GM21723 (cell line): ENCODE data around the gene PARM1.
"Not testable (repeated sequence)": the region's sequence is repeated elsewhere in the genome, so short reads cannot be mapped to it uniquely, and the experiment has no call there.

Source experiments
- ATAC-seq: cut with Tn5 transposase; IDR thresholded peaks from one replicate; pipeline ENCODE4 v1.9.1; 2021; ENCODE audit warnings: mild to moderate bottlenecking, moderate library complexity; ENCODE audit not compliant: unreplicated experiment

PARM1 gene

GRCh38 chr4:74982546-74983252 is 49.8 kb downstream of the PARM1 start:
- no peak for ATAC-seq

- ATAC-seq = no peak
Measured at GRCh38 chr4:74983253-74983635, 50.3 kb downstream of the PARM1 start.

- ATAC-seq = no peak
Measured at GRCh38 chr4:74990276-74990875, 57.5 kb downstream of the PARM1 start.

GRCh38 chr4:74994436-74994835 is 61.5 kb downstream of the PARM1 start:
- ATAC-seq = not testable (repeated sequence)

DNA sequence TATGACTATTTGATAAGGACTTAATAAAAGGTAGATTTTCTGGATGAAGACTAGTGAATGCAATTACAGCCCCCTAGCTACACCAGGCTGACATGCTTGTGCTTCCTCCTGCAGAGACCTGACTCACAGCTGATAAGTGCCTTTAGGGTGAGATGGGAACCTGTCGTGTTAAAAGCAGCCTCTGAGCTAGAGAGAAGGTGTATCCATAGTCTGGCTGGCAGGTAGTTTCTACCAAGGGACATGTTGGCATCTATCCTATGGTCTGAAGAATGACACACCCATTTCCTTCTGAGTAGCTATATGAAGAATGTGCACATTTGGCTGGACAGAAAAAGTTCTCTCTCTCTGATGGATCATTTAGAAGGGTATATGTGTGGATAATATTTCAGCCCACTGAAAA is 64.1 kb downstream of the PARM1 start:
- no peak for ATAC-seq

- ATAC-seq = no peak
Measured at GRCh38 chr4:74997948-74998729, 65.2 kb downstream of the PARM1 start.

- no peak for ATAC-seq
Measured at GRCh38 chr4:74999714-75000309, 66.9 kb downstream of the PARM1 start.

DNA sequence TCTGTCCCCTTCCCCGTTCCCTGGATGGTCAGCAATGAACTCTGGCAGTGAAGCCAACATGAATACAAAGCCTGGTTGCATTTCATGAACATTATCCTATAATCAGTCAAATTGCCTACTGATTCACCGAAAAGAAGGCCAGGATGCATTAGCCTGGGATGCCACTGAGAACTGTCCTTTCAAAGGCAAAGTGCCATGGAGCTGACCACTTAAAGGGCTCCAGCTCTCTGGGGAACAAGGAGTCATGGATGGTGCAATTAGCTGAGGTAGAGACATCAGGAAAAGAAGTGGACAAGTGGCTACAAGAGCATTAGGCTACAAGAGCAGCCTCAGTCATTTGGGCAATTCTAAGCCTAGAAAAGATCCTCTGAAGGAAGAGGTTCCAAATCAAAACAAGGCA is 69.0 kb downstream of the PARM1 start:
- no peak for ATAC-seq

DNA sequence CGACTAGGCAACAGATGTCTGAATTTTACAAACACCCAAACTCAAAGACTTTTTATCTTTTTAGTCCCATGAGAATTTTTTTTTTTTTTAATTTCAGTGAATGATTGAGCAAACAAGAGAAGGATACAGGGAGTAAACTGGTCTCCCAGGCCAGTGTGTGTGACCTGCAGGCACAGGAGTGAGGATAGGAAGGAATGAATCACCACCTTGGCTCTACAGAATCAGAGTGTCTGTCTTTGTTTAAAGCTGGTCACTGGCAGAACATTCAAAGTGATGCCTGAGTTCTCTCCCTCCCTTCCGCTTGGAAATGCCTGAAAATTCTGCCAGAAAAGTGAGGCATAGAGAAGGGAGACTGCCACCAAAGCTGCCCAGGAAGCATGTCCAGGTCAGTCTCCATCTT is 69.5 kb downstream of the PARM1 start:
- ATAC-seq = no peak

DNA sequence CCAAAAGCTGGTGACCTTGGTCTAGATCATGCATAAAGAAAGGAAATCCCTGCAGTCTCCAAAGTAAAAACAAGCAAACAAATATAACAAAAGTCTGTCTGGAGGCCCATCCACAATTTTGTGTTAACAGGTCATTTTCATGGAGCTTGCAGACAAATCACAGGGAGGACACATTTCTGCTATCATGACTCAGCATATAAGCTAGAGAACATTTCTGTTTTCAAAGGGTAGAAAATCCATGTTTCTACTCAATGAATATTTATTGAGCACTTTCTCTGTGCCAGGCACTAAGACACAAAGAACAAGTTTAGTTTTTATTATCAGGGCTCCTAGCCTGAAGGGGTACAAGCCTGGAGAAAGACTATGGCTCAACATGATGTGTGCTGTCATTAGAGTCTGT is 71.1 kb downstream of the PARM1 start:
- no peak for ATAC-seq

DNA sequence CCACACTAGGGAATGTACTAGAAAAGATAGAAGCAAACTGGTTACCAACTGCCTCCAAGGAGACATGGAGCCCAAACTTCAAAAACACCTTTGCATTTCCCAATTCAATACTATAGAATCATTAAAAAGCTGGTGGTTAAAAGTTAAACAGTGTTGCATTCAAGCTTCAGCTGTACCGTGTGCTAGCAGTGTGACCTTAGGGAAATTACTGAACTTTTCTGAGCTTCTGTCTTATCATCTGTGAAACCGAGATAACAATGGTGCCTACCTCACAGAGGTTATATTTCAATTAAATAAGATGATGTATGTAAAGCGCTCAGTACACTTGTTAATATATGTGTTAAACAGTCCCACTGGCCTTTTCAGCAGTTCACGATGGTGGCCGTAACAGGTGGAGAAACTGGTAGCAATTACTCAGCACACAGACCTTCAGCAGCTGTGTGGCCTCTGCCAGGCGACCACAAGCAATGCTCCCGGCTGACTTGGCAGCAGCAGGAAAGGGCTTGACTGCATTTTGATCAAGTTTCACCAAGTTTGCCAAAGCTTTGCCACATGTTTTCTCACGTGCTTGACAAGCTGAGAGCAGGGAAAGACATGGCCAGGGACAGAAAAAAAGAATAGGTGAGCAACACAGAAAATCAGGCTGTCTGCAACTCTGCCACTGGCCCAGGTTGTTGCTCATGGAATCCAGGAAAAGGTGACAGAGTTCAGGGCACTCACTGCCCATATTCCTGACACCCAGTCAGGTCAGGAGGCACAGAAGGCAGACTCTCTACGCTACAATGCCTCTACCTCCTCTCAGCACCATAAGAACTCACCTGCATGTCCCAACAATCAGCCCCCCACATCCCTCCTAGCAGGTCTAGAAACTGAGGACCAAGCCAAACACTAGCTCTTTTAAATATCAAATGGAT is 72.1 kb downstream of the PARM1 start:
- no peak for ATAC-seq

DNA sequence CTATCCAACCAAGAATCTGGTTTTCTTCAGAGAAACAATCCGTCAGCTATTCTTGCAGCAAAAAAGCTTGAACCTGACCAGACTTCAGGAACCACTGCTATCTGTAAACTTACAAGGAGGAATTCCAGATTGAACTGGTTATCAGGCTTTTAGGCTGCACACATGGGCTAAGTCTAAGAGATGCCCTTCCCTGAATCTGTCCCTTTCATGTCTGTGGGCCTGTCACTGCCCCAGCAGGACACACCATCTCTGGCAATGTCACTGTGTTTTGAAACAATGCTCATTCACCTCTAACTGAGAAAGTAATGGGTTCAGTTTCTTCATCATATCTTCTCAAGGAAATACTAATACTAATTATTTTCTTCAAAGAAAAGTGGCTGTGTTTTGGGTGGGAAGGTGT is 72.8 kb downstream of the PARM1 start:
- no peak for ATAC-seq

DNA sequence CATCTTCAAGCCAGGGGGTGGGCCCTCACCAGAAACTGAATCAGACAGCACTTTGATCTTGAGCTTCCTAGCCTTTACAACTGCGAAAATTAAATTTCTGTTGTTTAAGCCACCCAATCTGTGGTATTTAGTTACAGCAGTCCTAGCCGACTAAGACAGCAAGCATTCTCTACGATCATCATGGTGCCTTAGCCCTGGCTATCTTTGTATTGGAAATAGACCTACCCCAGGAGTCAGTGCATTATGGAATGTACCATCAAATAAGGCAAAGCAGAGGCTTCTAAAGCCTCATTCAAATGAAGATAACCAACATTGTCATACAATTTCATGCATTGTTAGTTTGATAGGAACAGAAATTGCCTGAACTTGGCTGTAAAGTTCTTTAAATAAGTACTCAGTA is 75.0 kb downstream of the PARM1 start:
- no peak for ATAC-seq

DNA sequence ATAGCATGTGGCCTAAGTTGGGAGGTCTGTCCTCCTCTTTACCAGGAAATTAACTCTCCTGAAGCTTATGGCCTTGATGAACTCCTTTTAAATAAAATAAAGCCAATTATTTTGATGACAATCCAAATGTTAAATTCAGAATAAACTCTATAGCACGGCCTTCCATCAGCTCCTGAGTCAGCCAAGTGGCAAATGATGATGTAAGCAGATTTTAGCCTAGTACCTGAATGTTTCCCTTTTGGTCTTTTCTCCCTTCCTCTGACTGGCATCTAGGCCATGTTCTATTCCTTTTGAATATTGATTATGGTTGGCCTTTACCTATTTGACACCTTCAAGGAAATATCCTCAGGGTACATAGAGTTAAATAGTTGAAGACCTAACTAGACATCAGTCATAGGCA is 76.2 kb downstream of the PARM1 start:
- no peak for ATAC-seq

- ATAC-seq = no peak
Measured at GRCh38 chr4:75011131-75011795, 78.3 kb downstream of the PARM1 start.

DNA sequence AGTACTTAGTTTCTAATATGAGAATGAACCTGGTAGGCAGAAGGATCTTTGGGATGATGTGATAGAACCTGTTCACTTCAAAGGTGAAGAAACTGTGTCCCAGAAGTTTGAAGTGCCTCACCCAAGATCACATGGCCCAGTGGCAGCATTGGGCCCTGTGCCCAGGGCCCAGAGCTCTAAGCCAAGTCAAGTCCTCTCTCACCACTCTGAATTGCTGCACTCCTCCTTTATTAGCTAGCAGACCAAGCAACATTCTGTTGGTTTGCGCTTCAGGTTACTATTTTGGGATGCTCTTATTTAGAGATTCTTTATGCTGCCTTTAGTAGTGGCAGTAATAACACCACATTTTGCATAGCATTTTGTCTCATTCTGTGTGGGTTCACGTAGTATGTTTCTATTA is 82.7 kb downstream of the PARM1 start:
- ATAC-seq = no peak

GRCh38 chr4:75016472-75016871 is 83.6 kb downstream of the PARM1 start:
- no peak for ATAC-seq

DNA sequence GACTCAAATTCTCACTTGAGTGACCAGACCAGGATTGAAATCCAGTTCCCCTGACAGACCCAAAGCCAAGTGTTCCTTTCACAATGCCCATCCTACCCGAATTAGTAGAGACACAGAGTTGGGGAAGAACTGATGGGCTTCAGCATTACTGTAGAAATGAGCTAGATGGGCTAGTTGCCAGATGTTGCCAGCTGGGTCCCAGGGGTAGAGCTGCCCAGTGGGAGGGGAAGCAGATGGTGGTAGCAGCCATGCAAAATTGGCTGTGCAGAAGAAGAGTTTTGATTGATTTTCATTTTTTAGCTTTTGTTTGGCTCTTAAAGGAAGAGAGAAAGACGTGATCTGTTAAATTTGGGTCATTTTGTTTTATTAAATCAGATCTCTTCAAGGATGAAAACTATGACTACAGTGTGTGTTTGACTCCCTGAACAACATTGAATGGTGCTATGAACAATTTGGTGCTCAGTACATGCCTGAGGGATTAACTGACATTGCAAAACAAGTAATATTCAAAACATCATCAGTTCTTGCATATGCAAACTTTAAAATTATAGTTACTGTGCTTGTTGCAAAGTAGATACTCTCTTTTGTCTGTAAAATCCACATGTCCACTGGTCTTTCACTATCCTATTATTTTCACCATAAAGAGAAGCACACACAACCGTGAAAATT is 86.0 kb downstream of the PARM1 start:
- no peak for ATAC-seq

DNA sequence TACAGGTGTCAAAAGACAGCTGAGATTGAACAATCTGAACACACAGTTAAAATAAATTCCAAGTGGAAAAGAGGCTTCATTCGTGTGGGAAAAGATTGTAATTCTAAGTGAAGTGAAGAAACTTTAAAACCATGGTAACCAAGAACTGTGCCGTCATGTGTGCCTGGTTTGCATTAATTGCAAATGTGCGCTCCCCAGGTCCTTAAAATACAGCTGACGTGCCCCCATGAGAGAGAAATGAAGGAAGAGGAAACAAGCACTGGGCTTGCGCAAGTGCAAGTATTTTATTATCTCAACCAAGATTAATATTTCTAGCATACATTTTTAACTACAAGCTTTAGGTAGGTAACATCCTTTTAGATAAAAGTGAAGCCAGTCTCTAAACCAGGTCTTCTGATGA is 92.5 kb downstream of the PARM1 start:
- ATAC-seq = no peak
